K562 (cell line): ENCODE measurements around the gene PCDH8. TPM values are rescaled to one million over a fixed set of nuclear protein-coding genes. Genes with fewer than 3 reads are reported as not detected.

Source experiments
- ATAC-seq: fragments of 200-7000 bp; cut with Tn5 transposase; 3 replicates; pipeline ENCODE4 v1.9.1; 2020; ENCODE audit warnings: moderate library complexity
- BruUV-seq: library from RNA; stranded (reverse); fragments of 400-500 nt; replicated peaks from 2 replicates; lab custom pipeline; 2021; lab: Mats Ljungman, UMichigan
- CTCF ChIA-PET: fragments of 300-600 bp; formaldehyde crosslinking; extraction: SDS; loops from one replicate; lab custom pipeline; 2021; ENCODE audit warnings: low intra/inter-chr PET ratio; lab: Yijun Ruan, JAX
- POLR2A ChIA-PET: fragments of 300-600, 350-650 bp; sonication (Branson Sonifier 250); formaldehyde crosslinking; extraction: SDS; loops from one replicate; lab custom pipeline; 2021; ENCODE audit warnings: antibody characterized with exemption, inconsistent platforms; lab: Yijun Ruan, JAX
- DNase-seq, 4 experiments: peaks; one replicate each; pipeline versions ENCODE4 v3.0.0 to v3.0.0-alpha.2; 2011 to 2018; ENCODE audit warnings: low spot score in 3 of 4, mixed read lengths in 3 of 4; ENCODE audit errors: extremely low read depth in 1 of 4
- FAIRE-seq: peaks from 2 replicates; lab custom pipeline; 2011; peaks lifted over from hg19 to GRCh38; lab: Jason Lieb, UNC
- H2AFZ ChIP-seq: 2 replicates; pipeline ENCODE4 v1.6.0; 2011; ENCODE audit warnings: low read depth, low read length, control low read depth, inconsistent platforms
- H3K27ac ChIP-seq: fragments of 200-600 bp; 3 replicates; pipeline ENCODE4 v1.8.0; 2011; ENCODE audit warnings: low read depth, mild to moderate bottlenecking, control low read depth, inconsistent platforms, low read length, moderate library complexity, mixed read lengths; ENCODE audit errors: extremely low read depth
- H3K27me3 ChIP-seq, 2 experiments: fragments of 300-600 bp in 1 of 2; 2 replicates in 1 of 2; 3 replicates in 1 of 2; pipeline versions ENCODE4 v1.6.0 to v1.8.0; 2011; ENCODE audit warnings: inconsistent platforms in 2 of 2, low read length in 2 of 2, mild to moderate bottlenecking in 1 of 2, mixed read lengths in 1 of 2, moderate library complexity in 1 of 2; ENCODE audit not compliant: control insufficient read depth in 2 of 2, insufficient read depth in 2 of 2
- H3K36me3 ChIP-seq: fragments of 300-600 bp; 3 replicates; pipeline ENCODE4 v1.8.0; 2011; ENCODE audit warnings: mild to moderate bottlenecking, low read length, inconsistent platforms; ENCODE audit not compliant: control insufficient read depth, insufficient read depth
- H3K4me1 ChIP-seq, 2 experiments: fragments of 200-600 bp in 1 of 2; replicated peaks in 1 of 2; 2 replicates in 1 of 2; 3 replicates in 1 of 2; pipeline versions ENCODE4 v1.5.1 to v1.8.0; 2011; ENCODE audit warnings: inconsistent platforms in 2 of 2, low read length in 2 of 2, mild to moderate bottlenecking in 1 of 2, mixed read lengths in 1 of 2, moderate library complexity in 1 of 2; ENCODE audit not compliant: control insufficient read depth in 2 of 2, insufficient read depth in 2 of 2
- H3K4me2 ChIP-seq: 2 replicates; pipeline ENCODE4 v1.6.1; 2011; ENCODE audit warnings: low read length, control low read depth, inconsistent platforms, mixed read lengths; ENCODE audit not compliant: insufficient read depth
- H3K4me3 ChIP-seq: fragments of 200-600 bp; sonication (generic), shearing (Covaris generic); 2 replicates; pipeline ENCODE4 v1.5.1; 2016; ENCODE audit warnings: control low read depth, inconsistent platforms
- H3K79me2 ChIP-seq: fragments of 200-600 bp; 3 replicates; pipeline ENCODE4 v1.8.0; 2011; ENCODE audit warnings: low read length, inconsistent platforms; ENCODE audit not compliant: control insufficient read depth, insufficient read depth
- H3K9ac ChIP-seq, 2 experiments: 2 replicates each; pipeline versions ENCODE4 v1.6.0 to v1.6.1; 2011; ENCODE audit warnings: low read depth in 2 of 2, low read length in 2 of 2, control low read depth in 1 of 2, inconsistent platforms in 1 of 2, mild to moderate bottlenecking in 1 of 2, mixed read lengths in 1 of 2; ENCODE audit not compliant: insufficient read depth in 1 of 2
- H3K9me1 ChIP-seq: one replicate; pipeline ENCODE4 v1.6.0; 2011; ENCODE audit warnings: inconsistent platforms, mild to moderate bottlenecking, low read length, moderate library complexity; ENCODE audit not compliant: control insufficient read depth, insufficient read depth
- H3K9me3 ChIP-seq: replicated peaks from 2 replicates; pipeline ENCODE4 v1.5.1; 2011; ENCODE audit warnings: low read depth, low read length, inconsistent platforms; ENCODE audit not compliant: control insufficient read depth, insufficient read depth
- H4K20me1 ChIP-seq: replicated peaks from 2 replicates; pipeline ENCODE4 v1.6.1; 2011; ENCODE audit warnings: low read length, inconsistent platforms, mixed read lengths; ENCODE audit not compliant: control insufficient read depth, insufficient read depth
- GTF2A2 ChIP-seq: IDR thresholded peaks from 2 replicates; pipeline ENCODE4 v1.6.1; 2016; ENCODE audit warnings: mild to moderate bottlenecking, missing genetic modification characterization, missing compliant biosample characterization
- RHOXF2B ChIP-seq: fragments of 250-450 bp; sonication (Bioruptor Pico); conservative IDR thresholded peaks from 2 replicates; pipeline ENCODE4 v1.5.1; 2021
- SLC30A9 ChIP-seq: fragments of 250-450 bp; sonication (Bioruptor Pico); IDR thresholded peaks from 2 replicates; pipeline ENCODE4 v1.8.0; 2022; ENCODE audit warnings: mild to moderate bottlenecking, moderate library complexity
- SNRNP70 ChIP-seq: fragments of 200-400 bp; formaldehyde crosslinking; optimal IDR thresholded peaks from 2 replicates; pipeline ENCODE3; 2017; ENCODE audit warnings: low read depth, low read length
- SP2 ChIP-seq: IDR thresholded peaks from 2 replicates; pipeline ENCODE4 v1.6.1; 2011; ENCODE audit warnings: mild to moderate bottlenecking, low read depth, low read length, moderate library complexity; ENCODE audit not compliant: poor library complexity, severe bottlenecking; ENCODE audit errors: extremely low read depth
- TAF15 ChIP-seq: fragments of 200-400 bp; formaldehyde crosslinking; IDR thresholded peaks from 2 replicates; pipeline ENCODE4 v1.6.1; 2017; ENCODE audit warnings: mild to moderate bottlenecking, low read depth, low read length, moderate library complexity
- TAF7 ChIP-seq: fragments of 450-650 bp; IDR thresholded peaks from 2 replicates; pipeline ENCODE4 v1.6.1; 2016; ENCODE audit warnings: missing genetic modification characterization, missing compliant biosample characterization
- WGBS: fragments of 100-300 bp; shearing (Covaris generic); methylation state at CpG from one replicate; pipeline ENCODE4 v1.1.6; 2016; ENCODE audit warnings: low coverage, mixed read lengths; ENCODE audit not compliant: insufficient coverage; ENCODE audit errors: missing lambda C conversion rate; 5-methylcytosine and 5-hydroxymethylcytosine counted together
- in situ Hi-C: fragments of 300-500 bp; cut with MboI; formaldehyde crosslinking; loops from 4 replicates; pipeline ENCODE4 v1.15.0; 2018; ENCODE audit warnings: inconsistent platforms, mixed read lengths
- intact Hi-C: fragments of 100-400 bp; cut with micrococcal nuclease; formaldehyde crosslinking; loops from 2 replicates; pipeline ENCODE4 v1.14.2; 2022
- polyA plus RNA-seq, 8 experiments: library from polyadenylated mRNA; depleted of rRNA in 4 of 8; stranded (reverse) in 5 of 8; unstranded in 3 of 8; fragments of >200 nt; fragmentation: Nextera tagmentation in 2 of 8; fragmentation: Illumina TruSeq in 1 of 8; extraction: Ambion mirVana in 2 of 8; extraction: Trizol in 1 of 8; gene quantifications; 2 replicates each; pipeline versions ENCODE4 v1.2.1 to v1.2.3, GENCODE V29; 2011 to 2014; ENCODE audit warnings: inconsistent platforms in 1 of 8, missing spikeins in 1 of 8
- total RNA-seq, 7 experiments: library from RNA; depleted of rRNA in 6 of 7; stranded (reverse); fragments of >200 nt in 6 of 7; fragmentation: Illumina TruSeq in 2 of 7; extraction: Trizol in 2 of 7; gene quantifications; 2 replicates each; pipeline versions ENCODE4 v1.2.1 to v1.2.3, GENCODE V29; 2011 to 2021; ENCODE audit warnings: low replicate concordance in 1 of 7
- TF ChIP-seq, protein P1 (sequence below): fragments of 250-450 bp; sonication (Bioruptor Pico); IDR thresholded peaks from 2 replicates; pipeline ENCODE4 v1.5.0; 2021; ENCODE audit warnings: mild to moderate bottlenecking, moderate library complexity
- TF ChIP-seq, protein P2 (sequence below), 2 experiments: fragments of 450-650 bp; formaldehyde crosslinking in 1 of 2; IDR thresholded peaks; 2 replicates each; pipeline versions ENCODE4 v1.4.0 to v1.6.1; 2014 to 2020; ENCODE audit warnings: mild to moderate bottlenecking in 2 of 2, borderline replicate concordance in 1 of 2, low read depth in 1 of 2

The PCDH8 gene
- total and polyA plus RNA-seq, 9 of the 15 experiments (the other 6 are each of a cell fraction or from before 2014, with no cell fraction given), result not detected

DNA sequence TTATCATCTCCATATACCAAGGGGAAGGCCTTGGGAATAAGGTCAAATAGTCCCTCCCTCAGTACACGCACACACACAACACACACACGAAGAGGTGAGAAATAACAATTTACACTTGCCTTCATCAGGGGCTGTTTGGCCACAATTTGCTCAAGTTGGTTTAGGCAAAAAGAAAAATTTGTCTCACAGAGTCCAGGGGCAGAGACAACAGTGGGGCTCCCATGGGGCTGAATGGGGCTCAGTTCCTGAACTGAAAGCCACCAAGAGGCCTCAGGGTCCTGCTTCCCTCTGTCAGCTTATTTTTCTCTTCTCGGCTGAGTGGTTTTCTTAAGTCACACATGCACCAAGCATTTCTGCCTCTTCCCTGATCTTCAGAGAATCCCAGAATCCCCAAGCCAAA lies 35.5 kb downstream of the PCDH8 start:
- intact Hi-C loops, result no loop called here
- H2AFZ ChIP-seq, result no peak overlapping the region
- H3K9me3 ChIP-seq, result no peaks in the 10 kb centered on the region
- no peak overlapping the region for H3K4me3 ChIP-seq
- H3K9ac ChIP-seq, result no peak overlapping the region
- in situ Hi-C loops, result no loop called here
- no peak for DNase-seq
- H3K27me3 ChIP-seq, result no peaks in the 10 kb centered on the region
- no TSS peak for BruUV-seq
- H3K27ac ChIP-seq, result no peak overlapping the region
- CTCF ChIA-PET, result no interaction called here
- H4K20me1 ChIP-seq, result no peaks in the 10 kb centered on the region
- H3K4me2 ChIP-seq, result no peak overlapping the region
- no peaks in the 10 kb centered on the region for H3K36me3 ChIP-seq
- no peak for FAIRE-seq
- H3K4me1 ChIP-seq, result peaks cover 0 to 6% of the 10 kb centered on the region in 2 experiments; a peak in 2 of 5 replicates
- no peak for ATAC-seq
- POLR2A ChIA-PET, result no interaction called here
- H3K79me2 ChIP-seq, result no peaks in the 10 kb centered on the region
- 2% methylated on average over 3 of the region's 3 CpGs for WGBS
- H3K9me1 ChIP-seq, result no peaks in the 10 kb centered on the region
- TF ChIP-seq RHOXF2B (no peak), SP2 (no peak), SNRNP70 (no peak), SLC30A9 (CRISPR knock-in tag) (no peak), TAF7 (tag) (no peak), GTF2A2 (tag) (no peak), TAF15 (no peak)
- TF ChIP-seq, protein P1, sequence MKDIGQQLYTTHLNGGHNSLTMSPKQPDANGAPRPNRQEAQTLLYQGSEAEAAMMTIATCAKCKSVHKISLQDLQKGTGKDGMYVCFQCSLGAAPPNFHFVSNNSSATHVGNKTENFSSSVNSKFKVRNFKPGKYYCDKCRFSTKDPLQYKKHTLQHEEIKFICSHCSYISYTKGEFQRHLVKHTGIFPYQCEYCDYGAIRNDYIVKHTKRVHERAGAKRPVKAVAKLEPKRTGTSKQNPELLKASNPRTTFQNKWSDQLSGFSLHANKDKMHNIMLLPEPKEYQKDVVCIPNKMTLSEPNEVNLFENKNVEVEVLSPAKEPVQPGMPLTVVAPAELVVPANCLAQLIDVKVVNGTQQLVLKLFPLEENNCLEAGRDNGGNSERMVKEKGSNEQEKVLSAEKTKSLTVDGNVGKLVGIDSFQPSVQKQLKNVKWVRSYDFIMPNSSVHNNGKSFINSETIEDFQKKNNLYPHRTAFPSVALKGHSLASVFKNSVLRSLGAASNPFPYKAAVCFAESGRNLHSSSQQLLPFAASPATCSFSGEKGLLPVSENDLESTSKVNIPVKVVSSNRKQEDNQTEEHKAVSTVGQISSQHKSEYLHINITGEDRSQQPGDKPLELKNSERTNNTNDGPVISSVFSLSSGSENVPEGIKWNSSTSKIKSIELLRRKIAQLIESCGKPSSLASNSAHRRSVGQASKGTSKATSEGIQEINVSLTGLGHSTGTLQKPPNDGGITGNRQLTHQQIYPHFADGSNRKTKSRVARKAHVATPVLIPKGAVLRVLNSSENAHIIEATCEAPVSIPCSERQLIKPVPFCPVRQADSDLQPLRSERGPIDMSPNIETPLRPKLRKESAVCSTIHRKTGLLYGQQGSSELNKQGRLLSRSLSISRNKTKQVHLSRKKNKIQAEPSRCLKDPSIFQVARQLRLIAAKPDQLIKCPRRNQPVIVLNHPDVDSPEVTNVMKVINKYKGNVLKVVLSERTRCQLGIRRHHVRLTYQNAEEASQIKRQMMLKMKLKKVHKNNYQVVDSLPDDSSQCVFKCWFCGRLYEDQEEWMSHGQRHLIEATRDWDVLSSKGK, result no peak
- TF ChIP-seq, protein P2, sequence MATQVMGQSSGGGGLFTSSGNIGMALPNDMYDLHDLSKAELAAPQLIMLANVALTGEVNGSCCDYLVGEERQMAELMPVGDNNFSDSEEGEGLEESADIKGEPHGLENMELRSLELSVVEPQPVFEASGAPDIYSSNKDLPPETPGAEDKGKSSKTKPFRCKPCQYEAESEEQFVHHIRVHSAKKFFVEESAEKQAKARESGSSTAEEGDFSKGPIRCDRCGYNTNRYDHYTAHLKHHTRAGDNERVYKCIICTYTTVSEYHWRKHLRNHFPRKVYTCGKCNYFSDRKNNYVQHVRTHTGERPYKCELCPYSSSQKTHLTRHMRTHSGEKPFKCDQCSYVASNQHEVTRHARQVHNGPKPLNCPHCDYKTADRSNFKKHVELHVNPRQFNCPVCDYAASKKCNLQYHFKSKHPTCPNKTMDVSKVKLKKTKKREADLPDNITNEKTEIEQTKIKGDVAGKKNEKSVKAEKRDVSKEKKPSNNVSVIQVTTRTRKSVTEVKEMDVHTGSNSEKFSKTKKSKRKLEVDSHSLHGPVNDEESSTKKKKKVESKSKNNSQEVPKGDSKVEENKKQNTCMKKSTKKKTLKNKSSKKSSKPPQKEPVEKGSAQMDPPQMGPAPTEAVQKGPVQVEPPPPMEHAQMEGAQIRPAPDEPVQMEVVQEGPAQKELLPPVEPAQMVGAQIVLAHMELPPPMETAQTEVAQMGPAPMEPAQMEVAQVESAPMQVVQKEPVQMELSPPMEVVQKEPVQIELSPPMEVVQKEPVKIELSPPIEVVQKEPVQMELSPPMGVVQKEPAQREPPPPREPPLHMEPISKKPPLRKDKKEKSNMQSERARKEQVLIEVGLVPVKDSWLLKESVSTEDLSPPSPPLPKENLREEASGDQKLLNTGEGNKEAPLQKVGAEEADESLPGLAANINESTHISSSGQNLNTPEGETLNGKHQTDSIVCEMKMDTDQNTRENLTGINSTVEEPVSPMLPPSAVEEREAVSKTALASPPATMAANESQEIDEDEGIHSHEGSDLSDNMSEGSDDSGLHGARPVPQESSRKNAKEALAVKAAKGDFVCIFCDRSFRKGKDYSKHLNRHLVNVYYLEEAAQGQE (IDR thresholded peaks at IDR 0.05; ENCODE audit: borderline replicate concordance), result no peak
- TF ChIP-seq, protein P2 (CRISPR knock-in tag; IDR thresholded peaks at IDR 0.05; ENCODE audit: low read depth), result no peak
